HG03520 (cell line): ENCODE results near the gene KAT6B.
"Not testable (repeated sequence)": the region's sequence is repeated elsewhere in the genome, so short reads cannot be mapped to it uniquely, and the experiment has no call there.

ENCODE experiments used
- ATAC-seq: cut with Tn5 transposase; IDR thresholded peaks from one replicate; pipeline ENCODE4 v1.9.1; 2021; ENCODE audit warnings: mild to moderate bottlenecking, moderate library complexity; ENCODE audit not compliant: unreplicated experiment

Gene KAT6B

DNA sequence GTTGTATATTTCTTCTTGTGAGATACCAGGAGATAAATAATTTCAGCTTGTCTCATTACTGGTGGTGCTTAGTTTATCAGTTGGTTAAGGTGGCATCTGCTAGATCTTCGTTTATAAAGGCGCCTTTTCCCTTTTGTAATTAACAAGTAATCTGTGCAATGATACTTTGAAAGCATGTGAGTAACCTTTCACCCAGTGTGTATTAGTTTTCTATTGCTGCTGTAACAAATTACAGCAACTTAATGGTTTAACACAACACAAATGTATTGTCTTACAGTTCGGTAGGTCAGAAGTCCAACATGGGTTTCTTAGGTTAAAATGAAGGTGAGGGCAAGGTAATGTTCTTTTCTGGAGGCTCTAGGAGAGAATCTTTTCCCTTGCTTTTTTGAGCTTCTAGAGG is 30.5 kb downstream of the KAT6B start:
- ATAC-seq: no peak

GRCh38 chr10:74857586-74857985 is 31.2 kb downstream of the KAT6B start:
- ATAC-seq: no peak

DNA sequence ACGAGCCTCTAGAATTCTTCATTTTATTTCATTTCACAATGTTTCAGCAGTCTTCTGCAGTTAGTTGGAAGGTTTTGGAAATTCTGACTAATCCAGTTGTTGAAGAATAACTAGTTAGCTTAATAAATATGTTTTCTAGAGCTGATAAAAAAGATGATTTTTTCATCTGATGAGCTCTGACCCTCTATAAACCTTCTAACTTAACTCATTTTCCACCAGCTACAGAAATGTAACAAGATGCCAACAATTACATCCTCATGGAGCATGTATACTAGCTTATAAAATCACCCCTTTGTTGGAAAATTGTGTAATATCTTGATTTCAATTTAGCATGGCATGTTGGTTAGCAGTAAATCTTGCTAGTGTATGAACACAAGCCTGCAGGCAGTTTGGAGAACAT is 33.1 kb downstream of the KAT6B start:
- ATAC-seq: no peak

DNA sequence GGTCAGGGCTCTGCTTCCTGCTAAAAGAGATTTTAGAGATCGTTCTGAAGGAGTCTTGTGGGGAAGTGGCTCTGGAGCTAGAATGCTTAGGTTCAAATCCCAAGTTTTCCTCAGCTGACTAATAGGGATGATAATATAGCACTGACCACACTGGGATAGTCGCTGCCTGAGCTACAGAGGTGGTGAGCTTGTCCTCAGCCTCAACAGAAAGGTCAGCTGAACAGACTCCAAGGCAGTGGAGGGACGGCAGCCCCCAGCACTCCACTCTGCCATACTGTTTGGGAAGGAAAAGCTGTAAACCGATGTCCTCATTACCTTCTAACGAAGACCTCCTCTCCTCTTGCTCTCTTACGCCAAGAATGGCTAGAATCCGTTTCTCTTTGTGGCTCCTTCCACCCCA is 36.2 kb downstream of the KAT6B start:
- no peak for ATAC-seq

DNA sequence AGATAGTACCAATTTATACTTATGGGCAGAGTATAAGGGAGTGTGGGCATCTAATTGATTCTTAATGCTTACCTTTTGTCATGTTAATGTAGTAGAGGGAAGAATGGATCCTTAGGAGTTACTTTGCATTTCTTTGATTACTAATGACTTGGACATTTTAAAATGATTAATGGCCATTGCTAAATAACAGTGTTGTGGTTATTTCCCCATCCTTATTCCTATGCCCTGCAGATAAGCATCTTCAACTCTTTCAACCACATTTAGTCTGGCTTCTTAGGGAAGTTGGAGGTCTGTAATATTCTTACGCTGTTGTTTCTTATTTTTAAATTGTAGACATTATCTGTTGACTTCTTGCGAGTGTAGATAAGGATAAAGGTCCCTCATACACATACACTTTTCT is 37.2 kb downstream of the KAT6B start:
- ATAC-seq: no peak

GRCh38 chr10:74867351-74867750 is 41.0 kb downstream of the KAT6B start:
- ATAC-seq: no peak

DNA sequence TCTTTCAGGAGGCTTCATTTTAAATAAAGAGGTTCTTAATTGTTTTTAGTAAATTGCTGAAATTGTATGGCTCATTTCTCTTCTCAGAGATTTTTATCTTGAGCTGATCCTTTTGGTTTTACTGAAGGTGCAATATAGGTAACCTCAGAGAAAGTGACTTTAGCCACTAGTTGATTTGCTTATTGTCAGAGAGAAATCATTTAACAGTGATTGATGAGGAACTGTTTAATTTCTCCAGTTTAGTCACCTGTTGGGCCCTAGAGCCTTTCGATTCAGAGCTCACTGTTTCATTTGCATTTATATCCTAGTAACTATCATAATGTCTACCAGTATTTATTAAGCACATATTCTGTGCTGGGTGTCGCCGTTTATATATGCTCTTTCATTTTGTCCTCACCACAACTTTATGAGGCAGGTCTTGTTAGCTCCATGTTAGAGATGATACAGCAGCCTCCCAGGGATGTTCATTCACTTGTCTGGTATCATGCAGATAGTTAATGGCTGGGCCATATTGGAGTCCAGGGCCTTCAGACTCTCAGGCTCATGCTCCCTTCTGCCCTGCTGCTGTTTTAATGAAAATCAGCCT is 42.1 kb downstream of the KAT6B start:
- ATAC-seq: no peak

GRCh38 chr10:74869635-74870034 is 43.2 kb downstream of the KAT6B start:
- no peak for ATAC-seq

- ATAC-seq: no peak
Observed at GRCh38 chr10:74870191-74870590, 43.8 kb downstream of the KAT6B start.

GRCh38 chr10:74871595-74872382 is 45.4 kb downstream of the KAT6B start:
- peak; percentile 91 for ATAC-seq

DNA sequence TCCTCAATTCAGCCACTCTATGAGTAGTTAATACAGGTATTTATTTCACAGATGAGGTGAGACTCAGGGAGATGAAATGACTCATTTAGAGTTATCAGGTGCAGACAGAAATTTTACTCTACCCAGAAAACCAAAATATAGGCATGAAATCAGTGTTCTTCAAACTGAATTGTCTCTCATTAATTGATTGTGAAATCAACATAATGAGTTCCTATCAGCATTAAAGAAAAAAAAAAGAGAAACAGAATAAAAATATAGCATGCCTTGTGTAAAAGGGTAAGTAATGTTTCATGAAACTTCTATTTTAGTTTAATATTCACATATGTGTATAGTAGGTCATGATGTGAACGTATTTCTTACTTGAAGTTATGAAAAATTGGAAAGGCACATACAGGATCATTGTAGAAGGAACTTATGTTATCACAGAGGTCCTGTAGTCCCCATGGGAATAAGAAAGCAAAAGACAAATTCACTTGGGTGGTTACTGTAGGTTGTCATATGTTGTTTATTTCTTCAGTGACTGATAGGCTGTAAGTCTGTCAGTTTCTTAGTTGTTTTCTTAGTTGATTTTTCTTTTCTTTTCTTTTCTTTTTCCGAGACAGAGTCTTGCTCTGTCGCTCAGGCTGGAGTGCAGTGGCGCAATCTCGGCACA is 47.5 kb downstream of the KAT6B start:
- ATAC-seq: no peak

DNA sequence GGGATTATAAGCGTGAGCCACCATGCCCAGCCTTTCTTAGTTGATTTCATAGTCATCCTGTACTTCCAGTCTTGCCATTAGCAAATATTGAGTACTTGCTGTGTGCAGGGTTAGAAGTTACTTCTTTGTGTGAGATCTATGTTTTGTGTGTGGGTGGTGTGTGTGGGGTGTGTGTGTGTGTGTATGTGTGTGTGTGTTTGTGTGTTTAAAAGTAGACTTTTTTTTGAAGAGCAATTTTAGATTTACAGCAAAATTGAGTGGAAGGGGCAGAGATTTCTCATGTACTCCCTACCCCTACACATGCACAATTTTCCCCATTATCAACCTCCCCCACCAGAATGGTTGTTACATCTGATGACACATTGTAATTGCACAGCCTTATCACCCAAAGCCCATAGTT is 48.2 kb downstream of the KAT6B start:
- ATAC-seq: no peak

- ATAC-seq: no peak
Observed at GRCh38 chr10:74875068-74875467, 48.7 kb downstream of the KAT6B start.

- no peak for ATAC-seq
Observed at GRCh38 chr10:74875966-74876365, 49.6 kb downstream of the KAT6B start.

DNA sequence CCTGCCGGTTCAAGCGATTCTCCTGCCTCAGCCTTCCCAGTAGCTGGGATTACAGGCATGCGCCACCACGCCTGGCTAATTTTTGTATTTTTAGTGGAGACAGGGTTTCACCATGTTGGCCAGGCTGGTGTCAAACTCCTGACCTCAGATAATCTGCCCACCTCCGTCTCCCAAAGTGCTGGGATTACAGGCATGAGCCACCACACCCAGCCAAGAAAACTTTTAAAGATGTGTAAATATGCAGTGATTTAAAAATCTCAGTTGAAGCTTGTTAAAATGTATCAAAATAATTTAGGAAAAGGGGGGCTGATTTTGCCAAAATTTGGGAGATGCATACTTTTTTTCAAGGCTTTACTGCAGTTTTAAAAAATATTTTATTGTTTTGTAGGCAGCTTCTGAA is 50.7 kb downstream of the KAT6B start:
- not testable (repeated sequence) for ATAC-seq

DNA sequence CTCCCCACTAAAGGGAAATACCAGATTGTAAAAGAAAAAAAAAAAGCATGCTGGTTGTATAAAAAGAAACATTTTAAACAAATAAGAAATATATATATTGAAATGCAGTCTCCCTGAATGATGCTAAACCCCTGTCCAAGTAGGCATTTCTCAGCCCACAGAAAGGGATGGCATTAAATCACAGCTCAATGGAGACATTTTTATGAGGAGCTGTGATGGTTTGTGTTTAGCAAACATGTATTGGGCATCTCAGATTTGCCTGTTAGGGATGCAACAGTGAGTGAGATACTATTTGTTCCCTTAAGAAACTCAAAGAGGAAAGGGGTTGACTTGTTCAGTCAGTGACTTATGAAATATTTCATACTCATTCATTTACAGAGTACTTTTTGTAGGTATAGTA is 51.5 kb downstream of the KAT6B start:
- no peak for ATAC-seq

DNA sequence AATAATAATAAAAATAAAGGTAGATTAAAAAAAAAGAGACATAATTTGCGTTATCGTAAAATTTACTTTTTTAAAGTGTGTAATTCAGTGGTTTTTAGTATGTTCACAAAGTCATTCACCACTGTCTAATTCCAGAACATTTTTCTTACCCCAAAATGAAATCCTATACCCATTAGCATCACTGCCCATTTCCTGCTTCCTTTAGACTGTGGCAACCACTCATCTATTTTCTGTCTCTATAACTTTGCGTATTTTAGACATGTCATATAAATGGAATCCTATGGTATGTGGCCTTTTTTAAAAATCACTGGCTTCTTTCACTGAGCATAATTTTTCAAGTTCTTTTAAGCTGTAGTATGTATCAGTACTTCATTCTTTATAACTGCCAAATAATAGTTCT is 53.6 kb downstream of the KAT6B start:
- no peak for ATAC-seq

DNA sequence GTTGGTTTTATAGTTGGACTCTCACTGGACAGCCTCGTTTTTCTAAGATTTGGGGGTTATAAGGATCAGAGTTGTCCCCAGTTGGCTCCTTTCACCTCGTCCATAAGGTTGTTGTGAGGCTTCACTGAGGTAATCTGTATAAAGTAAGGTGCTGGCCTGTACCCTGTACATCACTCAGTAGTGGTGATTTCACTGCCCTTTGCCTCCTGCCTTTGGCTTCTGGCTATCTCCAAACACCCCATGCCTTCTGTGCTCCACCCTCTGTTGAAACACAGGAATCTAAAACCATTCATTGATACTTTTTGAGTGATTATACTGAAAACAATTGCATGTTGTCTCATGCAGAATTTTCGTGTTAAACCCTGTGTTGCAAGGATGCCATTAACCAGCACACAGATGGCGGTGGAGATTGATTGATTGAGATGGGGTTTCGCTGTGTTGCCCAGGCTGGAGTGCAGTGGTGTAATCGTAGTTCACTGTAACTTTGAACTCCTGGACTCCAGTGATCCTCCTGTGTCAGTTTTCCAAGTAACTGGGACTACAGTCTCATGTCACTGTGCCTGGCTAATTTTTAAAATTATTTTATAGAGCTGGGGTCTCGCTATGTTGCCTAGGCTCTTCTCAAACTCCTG is 55.0 kb downstream of the KAT6B start:
- ATAC-seq: no peak

- no peak for ATAC-seq
Observed at GRCh38 chr10:74882427-74882826, 56.0 kb downstream of the KAT6B start.

DNA sequence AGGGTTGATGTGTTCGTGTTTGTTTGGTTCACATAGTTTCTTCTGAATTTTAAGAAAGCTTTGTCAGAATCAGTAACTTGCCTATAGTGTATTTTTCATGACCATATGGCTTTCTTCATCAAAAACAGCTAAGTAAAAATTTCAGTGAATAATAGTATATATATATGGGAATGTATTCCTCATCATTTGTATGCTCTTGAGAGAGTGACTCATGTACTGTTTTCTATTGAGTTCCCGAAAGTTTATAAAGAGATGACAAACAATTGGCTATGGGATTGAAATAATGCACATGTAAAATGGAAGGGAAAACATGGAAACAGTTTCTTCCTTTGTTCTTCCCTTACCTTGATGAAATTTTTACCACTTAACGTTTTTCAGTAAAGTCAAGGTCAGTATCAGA is 56.4 kb downstream of the KAT6B start:
- ATAC-seq: no peak

DNA sequence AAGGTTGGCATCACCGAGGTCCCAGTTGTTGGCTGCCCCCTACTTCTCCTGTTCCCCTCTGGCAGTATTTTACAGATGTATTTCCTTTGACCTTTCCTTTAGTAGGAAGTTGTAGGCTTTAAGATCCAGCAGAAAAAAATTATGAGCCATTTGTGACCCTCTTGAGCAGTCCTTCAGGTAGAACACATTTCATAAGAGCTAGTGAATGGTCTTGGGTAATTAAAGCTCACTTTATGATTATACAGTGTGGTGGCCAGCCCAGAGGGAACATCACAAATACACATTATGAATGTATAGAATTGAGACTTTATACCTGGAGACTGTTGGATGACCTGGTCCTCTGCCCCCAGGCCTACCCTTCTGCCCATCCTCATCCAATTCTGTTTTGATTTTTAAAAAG is 57.0 kb downstream of the KAT6B start:
- ATAC-seq: no peak
